GM15510 (cell line): Measurements from ENCODE around the gene PDILT.
"Not testable (repeated sequence)": the region's sequence is repeated elsewhere in the genome, so short reads cannot be mapped to it uniquely, and the experiment has no call there.

ENCODE experiments used
- POLR2A ChIP-seq: IDR thresholded peaks from 3 replicates; pipeline ENCODE4 v1.6.1; 2011; ENCODE audit warnings: borderline replicate concordance; ENCODE audit not compliant: insufficient read length; ENCODE audit errors: extremely low read depth

PDILT gene

GRCh38 chr16:20404637-20405036, at the start of gene PDILT:
Gene PDILT (minus strand): TSS chr16:20404737. CDS start chr16:20399300, 5,437 bp downstream.
- TF ChIP-seq POLR2A: no peak

- TF ChIP-seq POLR2A: not testable (repeated sequence)
Observed at GRCh38 chr16:20451364-20451763, 46.8 kb upstream of the PDILT start, which contains the start of gene ACSM2A. Gene ACSM2A (plus strand): TSS chr16:20451521. CDS start chr16:20460115, 8,594 bp downstream.

GRCh38 chr16:20441191-20441590, 36.7 kb upstream of the PDILT start:
- no peak for TF ChIP-seq POLR2A

- TF ChIP-seq POLR2A: no peak
Observed at GRCh38 chr16:20430948-20431347, 26.4 kb upstream of the PDILT start.

GRCh38 chr16:20424129-20424866, 19.8 kb upstream of the PDILT start:
- no peak for TF ChIP-seq POLR2A

GRCh38 chr16:20415541-20415940, 11.0 kb upstream of the PDILT start:
- no peak for TF ChIP-seq POLR2A

GRCh38 chr16:20411055-20411454, 6.5 kb upstream of the PDILT start:
- TF ChIP-seq POLR2A: no peak

- no peak for TF ChIP-seq POLR2A
Observed at GRCh38 chr16:20410121-20410723, 5.7 kb upstream of the PDILT start.

- no peak for TF ChIP-seq POLR2A
Observed at GRCh38 chr16:20409398-20410120, 5.0 kb upstream of the PDILT start, which contains the start of gene ACSM5. Gene ACSM5 (plus strand): TSS chr16:20409534. CDS start chr16:20411485, 1,951 bp downstream.

- no peak for TF ChIP-seq POLR2A
Observed at GRCh38 chr16:20402651-20403050, 1.9 kb downstream of the PDILT start.

- no peak for TF ChIP-seq POLR2A
Observed at GRCh38 chr16:20401475-20402016, 3.0 kb downstream of the PDILT start.

GRCh38 chr16:20401066-20401465, 3.5 kb downstream of the PDILT start:
- TF ChIP-seq POLR2A: no peak

GRCh38 chr16:20399185-20399584, 5.4 kb downstream of the PDILT start:
- no peak for TF ChIP-seq POLR2A

GRCh38 chr16:20398603-20399002, 5.9 kb downstream of the PDILT start:
- TF ChIP-seq POLR2A: no peak

GRCh38 chr16:20397468-20398074, 7.0 kb downstream of the PDILT start:
- TF ChIP-seq POLR2A: no peak

- no peak for TF ChIP-seq POLR2A
Observed at GRCh38 chr16:20396846-20397467, 7.6 kb downstream of the PDILT start.
